Myocyte (in vitro differentiated cells): ENCODE measurements around the gene GOT1. TPM values are rescaled to one million over a fixed set of nuclear protein-coding genes. Genes with fewer than 3 reads are reported as not detected.

ENCODE experiments used
- DNase-seq: peaks from one replicate; pipeline ENCODE4 v3.0.0-alpha.2; 2012; ENCODE audit warnings: low read depth
- total RNA-seq: library from RNA; depleted of rRNA; stranded (reverse); fragments of >200 nt; gene quantifications from 2 replicates; pipeline ENCODE4 v1.2.3, GENCODE V29; 2014

Gene GOT1
- total RNA-seq, 1 donor from 2014 or later, result 53.3 TPM

DNA sequence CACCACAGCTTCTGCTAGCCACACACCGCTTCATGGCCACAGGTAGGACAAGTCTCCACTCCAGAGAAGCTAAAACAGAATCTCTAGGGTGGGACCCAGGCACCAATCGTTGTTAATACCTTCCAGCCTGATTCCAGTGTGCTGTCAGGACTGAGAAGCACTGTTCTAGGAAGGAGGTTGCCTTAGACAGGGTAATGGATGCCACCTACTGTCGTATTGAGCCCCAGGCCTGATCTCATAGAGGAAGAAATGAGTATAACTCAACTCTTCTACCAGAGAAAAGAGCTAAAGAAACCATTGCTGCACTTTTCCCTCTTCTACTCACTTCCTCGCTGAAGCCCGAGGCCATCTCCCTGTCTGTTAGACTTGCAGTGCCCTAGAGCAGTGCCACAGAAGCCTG is 69.5 kb downstream of the GOT1 start:
- no peak for DNase-seq

DNA sequence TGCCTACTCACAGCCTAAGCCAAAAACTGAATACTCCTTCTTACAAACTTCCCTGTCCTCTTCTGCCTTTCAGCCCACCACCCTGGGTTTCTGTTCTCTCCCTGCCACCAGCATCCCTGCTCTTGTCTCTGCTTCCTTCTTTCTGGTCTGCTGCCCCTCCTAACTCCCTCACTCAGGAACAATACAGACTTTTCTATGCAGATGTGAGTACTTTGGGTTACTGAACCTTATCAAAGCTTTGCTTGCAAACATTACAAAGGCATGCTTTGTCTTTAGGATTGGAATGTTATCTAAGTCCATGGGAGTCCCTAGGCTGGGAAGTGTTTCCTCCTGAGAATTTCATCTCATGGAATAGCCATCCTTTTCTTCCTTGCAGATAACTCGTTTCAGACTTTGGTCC is 72.3 kb downstream of the GOT1 start:
- DNase-seq, result no peak

DNA sequence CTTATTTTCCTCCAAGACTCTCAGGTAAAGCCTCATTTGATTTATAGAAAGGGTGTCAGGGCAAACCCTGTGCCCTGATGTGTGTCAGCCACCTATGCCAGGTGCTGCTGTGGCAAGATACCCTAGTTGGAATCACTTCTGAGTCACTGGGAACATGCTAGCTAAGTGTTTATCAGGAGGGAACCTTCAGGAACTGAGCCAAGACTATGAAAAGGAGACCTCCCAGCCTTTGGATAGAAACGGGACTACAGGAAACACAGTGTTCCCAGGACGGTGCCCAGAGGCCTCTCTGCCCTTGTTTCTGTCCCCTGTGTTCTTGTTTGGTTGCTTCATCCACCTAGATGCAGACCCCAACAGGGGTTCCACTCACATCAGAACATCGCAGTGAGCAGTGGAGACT is 72.7 kb downstream of the GOT1 start:
- DNase-seq, result no peak

DNA sequence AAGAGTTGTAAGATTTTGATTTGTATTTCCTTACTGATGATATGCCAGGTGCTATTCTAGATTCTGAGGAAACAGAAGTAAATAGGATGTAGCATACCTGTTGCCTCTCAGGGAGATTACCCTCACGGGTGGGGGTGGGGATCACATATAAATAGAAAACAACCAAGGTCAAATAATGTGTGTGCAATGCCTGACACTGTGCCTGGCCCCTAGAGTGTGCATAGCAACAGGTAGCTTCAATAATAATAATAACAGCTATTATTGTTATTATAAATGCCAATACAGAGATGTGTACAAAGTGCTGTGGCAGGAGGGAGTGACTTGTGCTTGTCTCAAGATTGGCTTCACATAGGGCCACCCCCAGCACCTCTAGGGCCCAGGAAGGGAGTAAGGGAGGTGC is 77.2 kb downstream of the GOT1 start:
- DNase-seq, result no peak

DNA sequence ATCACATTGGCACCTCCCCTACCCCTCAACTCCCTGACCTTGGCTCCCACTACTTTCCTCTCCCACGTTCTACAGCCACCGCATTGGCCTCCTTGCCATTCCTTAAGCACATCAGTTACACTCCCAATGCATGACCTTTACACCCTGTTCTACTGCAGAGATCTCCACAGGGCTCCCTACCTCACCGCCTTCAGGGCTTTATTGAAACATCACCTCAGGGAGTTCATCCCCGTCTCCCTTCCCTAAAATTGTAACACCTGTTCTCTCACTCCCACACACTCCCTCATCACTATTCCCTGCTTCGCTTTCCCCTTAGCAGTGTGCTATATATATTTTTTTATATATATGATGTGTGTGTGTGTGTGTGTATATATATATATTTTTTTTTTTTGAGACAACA is 82.8 kb downstream of the GOT1 start:
- no peak for DNase-seq

Other genes with a start within 250 kb of the GOT1 start
- gene HPSE2, start 194.8 kb downstream of the GOT1 start, total RNA-seq, result not detected in 2 replicates
- not detected in 2 replicates for gene CNNM1, start 101.3 kb downstream of the GOT1 start, total RNA-seq
- 0.21 TPM in 1 of 2 replicates, not detected in the other for gene NKX2-3, start 102.3 kb upstream of the GOT1 start, total RNA-seq
- 20.7 and 20.9 TPM in 2 replicates for gene SLC25A28, start 189.8 kb upstream of the GOT1 start, total RNA-seq
- gene ENTPD7, start 228.9 kb upstream of the GOT1 start, total RNA-seq, result 7.8 and 9.3 TPM in 2 replicates